HG03571 (cell line): ENCODE results near the gene NCKIPSD.

Source experiments
- ATAC-seq: cut with Tn5 transposase; IDR thresholded peaks from one replicate; pipeline ENCODE4 v1.9.1; 2021; ENCODE audit not compliant: unreplicated experiment

NCKIPSD gene

DNA sequence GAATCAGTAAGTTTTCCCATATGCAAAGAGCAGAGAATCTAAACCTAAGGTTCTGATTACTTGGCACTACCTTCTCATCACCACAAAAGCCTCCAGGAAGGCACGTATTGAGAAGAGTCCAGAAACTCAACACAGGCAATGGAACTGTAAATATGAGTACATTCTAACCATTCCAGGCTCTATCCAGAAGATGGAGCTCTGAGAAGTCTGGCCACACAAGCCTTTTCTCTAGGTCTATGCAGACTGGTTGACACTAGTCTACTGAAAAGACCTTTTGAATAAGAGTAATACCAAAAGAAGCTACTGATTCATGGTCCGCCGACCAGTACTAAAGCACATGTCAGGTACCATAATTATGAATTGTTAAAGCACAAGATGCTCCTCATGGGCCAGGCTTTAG is 12.2 kb upstream of the NCKIPSD start:
- ATAC-seq: no peak

DNA sequence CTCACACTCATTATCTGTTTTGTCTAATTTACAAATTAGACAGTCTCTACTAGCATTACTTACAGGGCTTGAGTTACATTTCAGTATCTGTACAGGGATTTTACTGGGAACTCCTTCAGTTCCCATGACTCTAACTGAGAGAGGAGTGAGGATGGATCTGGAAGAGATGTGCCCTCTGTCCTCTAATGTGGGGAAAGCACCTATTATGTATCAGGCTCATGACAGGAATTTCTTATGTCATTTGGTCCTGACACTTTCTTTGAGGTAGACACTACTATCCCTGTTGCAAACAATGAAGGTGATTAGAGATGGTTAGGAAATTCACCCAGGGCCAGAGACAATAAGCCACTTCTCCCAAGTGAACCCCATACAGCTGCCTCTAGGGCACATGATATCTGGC is 10.9 kb upstream of the NCKIPSD start:
- ATAC-seq: no peak

DNA sequence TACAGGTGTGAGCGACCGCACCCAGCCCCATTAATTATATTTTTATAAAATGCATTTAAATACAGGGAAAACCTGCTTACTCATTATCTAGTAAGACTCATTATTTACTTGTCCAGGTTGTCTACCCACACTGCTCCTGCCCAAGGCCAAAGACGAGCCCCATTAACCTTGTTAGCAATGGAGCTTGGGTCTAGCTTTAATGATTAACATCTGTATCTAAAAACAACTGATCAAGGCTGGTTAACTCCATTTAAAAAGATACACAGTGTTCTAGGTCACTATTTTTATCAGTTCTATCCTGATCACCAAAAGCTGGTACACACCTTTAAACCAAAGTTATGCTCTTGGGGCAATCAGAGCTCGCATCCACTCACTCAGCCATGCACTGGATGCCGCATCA is 10.4 kb upstream of the NCKIPSD start:
- no peak for ATAC-seq

DNA sequence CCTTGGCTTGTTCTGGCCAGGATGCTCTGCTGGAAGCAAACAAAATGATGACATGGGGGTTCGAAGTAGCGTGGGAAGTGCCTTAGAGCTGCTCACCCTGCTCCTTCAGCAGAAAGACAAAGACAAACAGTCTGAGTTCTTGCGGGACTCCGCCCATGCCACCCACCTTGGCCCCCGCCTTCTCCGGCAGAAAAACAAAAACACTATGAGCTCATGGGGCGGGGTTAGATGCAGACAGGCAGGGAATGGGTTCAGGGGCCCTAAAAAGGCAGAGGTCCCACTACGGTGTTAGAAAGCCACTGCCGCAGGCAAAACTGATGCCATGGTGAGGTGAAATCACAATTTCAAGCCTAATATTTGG is 9.7 kb upstream of the NCKIPSD start:
- no peak for ATAC-seq

DNA sequence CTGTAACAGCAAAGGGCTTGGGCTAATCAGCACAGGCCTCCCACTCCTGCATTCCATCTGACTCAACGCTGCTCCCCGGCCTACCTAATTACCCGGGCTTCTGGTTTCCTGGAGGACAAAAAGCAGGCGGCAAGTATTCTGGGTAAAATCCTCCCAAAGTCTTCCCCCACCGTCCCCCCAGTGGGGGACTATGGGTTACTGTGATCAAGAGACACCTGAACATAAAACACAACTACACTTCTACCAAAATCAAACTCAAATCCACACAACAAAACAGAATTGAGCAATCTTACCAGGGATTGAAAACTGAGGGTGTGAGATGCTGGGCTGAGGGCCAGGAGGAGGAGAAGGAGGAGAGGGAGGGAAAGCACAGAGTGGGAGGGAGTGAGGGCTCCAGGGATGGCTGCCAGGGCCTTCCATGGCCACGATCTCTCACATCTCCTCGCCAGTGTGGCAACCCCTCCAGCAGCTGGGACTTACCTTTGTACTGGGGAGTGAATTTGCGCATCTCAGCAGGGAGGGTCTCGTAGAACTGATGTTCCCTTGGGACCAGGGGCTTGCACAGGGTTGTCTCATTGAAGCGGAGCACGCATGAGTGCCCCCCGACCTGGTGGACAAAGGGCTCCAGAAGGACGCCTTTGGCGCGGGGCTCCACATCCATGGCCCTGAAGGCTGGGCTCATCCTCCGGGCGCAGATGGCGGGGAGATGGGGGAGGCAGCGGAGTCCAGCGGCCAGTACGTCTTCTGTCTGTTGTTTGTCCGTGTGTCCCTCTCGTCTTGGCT is 9.1 kb upstream of the NCKIPSD start:
- no peak for ATAC-seq

DNA sequence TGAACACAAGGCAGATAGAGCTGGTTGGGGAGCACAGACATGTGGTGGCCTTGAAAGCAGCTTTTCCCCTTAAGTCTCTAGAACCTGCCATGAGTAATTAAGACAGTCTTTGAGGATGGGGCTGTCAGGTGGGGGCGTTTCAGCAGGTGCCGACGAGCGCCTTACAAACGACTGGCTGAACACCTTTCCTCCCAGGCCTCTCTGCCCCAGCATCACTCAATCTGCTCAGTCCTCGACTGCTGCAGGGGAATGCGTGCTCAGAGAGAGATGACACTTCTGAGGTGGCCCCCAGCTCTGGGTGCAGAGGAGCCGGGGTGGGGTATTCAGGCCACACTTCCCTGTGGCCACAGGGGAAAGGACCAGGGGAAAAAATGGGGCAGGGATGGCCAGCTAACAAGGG is 8.1 kb upstream of the NCKIPSD start:
- no peak for ATAC-seq

DNA sequence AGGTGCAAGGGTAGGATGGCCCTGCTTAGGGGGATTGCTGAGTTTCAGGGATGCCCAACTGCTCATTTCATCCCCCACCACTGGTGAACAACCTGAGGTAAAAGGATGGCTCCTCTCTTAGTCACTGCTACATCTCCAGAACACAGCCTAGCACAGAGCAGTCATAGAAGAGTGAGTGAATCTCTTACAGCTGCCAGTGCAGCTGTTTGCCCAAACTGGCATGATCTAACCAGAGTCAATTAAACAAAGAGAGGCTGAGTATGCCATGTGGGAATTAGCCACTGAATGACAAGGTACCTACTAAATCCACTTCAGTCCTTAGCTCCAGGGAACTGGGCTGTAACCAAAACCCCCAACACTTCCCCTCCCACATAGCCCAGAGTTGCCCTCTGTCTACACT is 6.8 kb upstream of the NCKIPSD start:
- no peak for ATAC-seq

DNA sequence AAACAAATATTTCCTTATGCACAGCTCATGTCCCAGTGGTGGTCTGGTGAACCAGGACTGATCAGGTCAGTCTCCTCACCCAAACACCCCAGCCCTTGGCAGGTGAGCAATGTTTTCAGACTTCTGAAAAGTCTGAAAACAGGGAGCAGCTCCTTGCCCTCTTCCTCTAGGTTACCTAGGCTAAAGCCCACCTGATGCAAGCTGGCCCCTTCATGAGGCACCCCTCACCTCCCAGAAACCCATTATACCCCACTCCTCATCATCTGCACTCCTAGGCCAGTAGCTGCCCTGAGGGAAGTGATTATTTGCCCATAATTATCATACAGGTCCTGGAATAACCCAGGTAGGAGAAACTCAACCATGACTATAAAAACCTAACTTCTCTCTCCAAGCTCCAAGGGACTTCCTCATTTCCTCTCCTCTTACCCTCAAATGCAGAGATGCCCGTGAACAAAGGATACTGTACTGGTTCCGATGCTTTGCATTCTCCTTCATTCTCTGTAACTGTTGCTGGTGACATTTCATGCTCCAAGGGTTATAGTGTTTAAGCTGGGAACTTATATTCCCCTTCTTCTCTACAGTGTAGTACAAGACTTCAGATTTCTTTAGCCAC is 5.2 kb upstream of the NCKIPSD start:
- ATAC-seq: no peak

DNA sequence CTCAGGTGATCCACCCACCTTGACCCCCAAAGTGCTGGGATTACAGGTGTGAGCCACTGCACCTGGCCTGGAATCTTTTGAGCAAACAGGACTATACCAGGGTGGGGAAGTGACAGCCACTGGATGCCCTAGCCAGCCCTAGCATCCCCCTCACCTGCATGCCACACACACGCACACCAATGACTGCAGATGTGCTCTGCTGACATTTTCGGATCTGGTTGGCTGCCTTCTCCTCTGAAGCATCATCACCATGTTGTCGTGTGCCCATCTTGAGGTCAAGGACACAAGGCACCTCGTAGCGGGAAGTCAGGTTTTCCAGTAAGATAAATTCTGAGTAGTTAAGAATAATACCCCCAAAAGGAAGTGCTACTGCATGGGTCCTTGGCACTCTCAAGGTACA is 3.7 kb upstream of the NCKIPSD start:
- ATAC-seq: no peak

DNA sequence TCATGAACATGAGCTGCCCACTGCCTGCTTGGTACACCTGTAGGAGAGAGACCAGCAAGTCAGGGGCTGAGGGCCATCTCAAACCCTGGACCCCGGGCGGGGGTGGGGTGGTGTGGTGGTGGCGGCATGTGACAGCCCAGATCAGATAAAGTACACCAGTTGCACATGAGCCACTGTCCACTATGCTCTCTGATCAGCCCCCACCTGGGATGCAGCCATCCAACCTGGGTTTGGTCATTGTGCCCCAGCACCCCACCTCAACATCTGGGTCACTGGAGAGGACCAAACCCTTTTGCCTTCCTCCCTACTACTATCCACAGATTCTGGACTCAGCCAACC is 3.0 kb upstream of the NCKIPSD start:
- no peak for ATAC-seq

DNA sequence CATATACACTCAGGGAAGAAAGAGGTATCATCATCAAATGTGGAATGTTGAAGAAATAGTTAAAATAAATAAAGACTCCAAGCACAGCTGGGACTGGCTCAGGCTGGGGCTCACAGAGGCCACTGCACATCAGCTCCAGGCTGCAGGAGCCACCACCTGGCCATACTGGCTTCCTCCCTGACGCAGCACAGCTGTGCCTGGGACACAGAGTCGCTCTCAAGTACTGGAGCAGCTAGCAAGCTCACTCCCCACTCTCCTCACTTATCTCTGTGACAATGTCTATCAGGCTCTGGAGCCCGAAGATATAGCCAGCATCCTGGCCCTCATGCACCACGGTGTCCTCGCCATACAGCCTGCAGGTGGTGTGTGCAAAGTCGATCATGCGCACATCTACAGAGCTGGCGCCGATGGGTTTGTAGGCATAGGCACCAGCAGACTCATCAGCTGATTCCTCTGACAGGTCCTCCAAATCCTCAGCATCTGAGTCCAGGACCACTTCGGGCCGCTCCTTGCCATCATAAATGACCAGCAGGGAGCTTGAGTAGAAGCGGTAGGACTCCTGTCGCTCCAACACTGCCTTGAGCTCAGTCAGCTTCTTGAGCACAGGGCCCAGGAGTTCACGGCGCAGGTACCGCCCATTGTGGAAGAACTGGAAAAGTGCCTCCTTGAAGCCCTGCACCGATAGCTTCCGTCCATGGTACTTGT is 2.5 kb upstream of the NCKIPSD start:
- ATAC-seq: no peak

DNA sequence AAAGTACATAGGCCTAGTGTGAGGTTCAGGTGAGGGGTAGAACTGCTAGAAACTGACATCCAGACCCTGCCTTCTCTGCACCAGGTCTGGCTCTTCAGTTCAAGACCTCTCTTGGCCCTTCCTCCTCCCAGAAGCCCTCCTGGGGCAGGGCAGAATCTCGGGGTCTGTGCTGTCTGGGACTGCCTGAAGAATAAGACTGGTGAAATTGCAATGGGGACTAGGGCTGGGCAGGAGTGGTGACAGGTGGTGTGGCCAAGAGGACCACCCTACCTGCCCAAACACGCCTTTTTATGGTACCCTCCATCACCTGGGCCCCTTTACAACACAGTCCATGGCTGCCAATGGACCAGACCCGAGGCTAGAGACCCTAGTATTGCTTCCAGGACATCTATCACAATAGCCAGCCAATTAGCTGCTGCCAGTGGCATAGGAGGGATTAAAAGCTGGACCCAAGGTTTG is 1.5 kb upstream of the NCKIPSD start:
- ATAC-seq: no peak

DNA sequence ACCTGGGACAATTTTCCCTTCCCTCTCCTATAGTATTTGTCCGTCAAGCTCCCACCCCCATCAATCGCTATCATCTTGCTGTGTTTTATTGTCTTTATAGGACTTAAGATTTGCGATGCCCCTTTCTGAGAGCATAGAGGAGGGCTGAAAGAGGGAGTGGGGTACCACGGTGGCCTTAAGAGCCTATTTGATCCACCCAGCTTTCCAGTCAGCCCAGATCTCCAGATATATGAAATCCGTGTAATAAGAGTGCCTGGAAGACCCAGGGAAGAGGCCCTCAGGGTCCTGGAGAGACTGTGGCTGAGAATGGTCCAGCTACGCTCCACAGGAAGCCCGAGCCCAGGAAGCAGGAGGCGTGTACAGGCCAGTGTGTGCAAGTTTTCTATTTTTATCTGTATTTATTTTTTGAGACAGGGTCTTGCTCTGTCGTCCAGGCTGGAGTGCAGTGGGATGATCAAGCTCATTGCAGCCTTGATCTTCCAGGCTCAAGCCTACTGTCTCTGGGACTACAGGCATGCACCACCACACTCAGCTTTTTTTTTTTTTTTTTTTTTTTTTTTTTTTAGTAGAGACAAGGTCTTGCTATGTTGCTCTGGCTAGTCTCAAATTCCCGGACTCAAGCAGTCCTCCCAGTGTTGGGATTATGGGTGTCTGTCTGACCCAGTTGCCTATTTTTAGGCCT is 964 bp upstream of the NCKIPSD start:
- ATAC-seq: no peak

DNA sequence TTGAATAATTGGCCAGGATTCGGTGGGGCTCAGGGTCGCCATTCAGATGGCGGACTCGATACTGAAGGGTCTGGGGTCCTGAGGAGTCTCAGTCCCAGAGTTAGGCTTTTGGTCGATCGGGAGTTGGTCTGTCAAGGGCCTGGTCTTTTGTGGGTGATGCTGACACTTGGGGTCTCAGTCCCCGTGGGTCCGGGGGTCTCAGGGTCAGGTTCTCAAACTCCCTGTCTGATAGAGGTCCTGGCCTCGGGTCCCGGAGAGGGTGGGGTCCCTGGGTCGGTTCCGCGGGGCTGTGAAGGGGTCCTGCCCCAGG is 467 bp downstream of the NCKIPSD start:
- no peak for ATAC-seq

DNA sequence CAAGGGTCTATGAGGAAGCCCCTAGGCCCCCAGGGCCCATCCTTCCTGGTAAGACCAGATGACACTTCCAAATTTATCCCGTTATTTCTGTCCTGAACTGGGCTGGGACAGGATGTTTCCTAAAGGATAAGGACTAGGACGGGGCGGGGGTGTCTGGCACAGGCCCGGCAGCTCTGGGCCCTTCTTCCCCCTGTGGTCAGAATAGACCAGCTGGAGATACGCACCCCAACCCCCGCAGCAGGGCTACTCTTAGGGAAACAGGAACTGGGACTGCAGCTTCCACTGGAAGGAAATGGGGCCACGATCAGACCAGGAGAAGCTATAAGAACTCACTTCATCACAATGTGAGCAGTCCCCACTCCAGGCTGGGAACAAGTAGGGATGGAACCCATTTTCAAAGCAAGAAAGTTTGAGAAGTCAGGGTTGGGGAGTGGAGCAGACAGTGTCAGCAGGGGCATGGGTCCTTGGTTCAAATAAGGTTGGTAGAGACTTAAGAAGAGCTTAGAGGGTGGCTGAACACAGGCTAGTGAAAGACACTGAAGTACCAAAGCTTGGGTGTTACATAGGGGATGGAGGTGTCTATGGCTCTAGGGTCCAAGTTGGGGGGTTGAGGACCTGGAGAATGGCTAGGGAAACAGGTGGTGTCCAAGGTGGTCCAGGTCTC is 1.1 kb downstream of the NCKIPSD start:
- no peak for ATAC-seq

DNA sequence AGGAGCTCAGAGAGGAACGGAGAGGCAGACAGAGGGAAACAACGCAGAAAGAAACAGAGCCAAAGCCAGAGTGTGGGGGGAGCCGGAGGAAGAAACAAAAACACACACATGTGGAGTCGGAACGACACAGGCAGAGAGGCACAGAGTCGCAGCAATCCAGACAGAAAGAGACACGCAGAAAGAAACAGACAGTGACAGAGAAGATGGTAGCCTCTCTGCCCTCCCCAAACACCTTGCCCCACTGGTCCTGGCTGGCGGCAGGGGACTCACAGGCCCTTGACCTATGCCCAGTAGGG is 1.7 kb downstream of the NCKIPSD start:
- no peak for ATAC-seq

DNA sequence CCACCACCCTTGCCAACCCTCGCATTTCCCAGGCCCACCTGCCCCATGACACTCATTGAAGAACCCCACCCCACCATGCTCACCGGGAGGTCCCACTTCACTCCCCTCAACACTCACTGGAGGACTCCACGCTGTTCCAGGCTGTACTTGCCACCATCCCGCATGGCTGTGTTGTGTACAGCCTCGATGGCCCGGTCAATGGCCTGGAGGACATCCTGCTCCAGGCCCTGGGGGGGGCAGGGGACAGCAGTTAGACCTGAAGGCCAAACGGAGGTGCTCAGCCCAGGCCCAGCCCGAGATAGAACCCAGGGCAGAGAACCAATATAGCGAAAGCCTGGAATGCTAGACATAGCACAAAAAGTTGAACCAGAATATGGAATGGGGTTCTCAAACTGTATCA is 2.9 kb downstream of the NCKIPSD start:
- no peak for ATAC-seq

DNA sequence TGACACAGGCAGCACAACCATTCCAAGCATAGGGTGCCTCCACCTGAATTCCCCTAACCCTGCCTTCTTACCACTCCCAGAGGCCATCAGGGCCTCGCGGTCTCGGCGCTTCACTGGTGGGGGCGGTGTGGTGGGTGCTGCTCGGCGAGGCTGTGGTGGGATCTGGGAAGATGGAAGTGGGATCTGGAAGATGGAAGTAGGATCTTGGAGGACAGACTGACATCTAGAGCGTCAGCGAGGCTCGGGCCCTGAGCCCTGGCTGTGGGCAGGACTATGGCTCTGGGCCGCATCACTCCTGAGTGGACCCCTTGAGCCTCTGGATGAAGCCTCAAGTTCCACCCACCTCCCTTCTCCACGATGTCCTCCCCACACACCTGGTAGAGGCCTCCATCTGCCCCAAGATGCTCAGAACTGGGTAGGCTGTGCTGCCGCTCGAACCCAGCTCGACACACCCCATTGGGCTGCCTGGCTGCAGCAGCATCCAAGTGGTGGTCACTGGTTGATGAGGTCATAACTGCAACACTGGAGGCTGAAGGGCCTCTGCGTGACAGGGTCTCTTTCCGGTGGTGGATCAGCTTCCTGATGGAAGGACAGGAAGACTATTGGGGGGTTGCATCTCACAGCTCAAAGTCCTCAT is 3.6 kb downstream of the NCKIPSD start:
- ATAC-seq: no peak

DNA sequence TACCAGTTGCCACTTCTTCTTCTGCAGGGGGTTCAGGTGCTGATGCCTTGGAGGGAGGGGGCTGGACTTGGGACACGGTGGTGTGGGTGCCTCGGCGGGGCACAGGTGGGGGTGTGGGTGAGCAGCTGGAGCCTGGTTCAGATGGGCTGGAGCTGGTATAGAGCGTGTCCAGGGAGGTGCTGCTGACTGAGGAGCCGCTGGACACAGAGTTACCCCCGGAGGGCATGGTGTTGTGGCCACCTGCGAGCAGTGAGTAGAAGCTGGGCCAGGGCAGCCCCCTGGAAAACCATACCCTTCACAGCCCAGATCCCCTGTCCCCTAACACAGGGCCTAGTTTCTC is 4.2 kb downstream of the NCKIPSD start:
- ATAC-seq: no peak

DNA sequence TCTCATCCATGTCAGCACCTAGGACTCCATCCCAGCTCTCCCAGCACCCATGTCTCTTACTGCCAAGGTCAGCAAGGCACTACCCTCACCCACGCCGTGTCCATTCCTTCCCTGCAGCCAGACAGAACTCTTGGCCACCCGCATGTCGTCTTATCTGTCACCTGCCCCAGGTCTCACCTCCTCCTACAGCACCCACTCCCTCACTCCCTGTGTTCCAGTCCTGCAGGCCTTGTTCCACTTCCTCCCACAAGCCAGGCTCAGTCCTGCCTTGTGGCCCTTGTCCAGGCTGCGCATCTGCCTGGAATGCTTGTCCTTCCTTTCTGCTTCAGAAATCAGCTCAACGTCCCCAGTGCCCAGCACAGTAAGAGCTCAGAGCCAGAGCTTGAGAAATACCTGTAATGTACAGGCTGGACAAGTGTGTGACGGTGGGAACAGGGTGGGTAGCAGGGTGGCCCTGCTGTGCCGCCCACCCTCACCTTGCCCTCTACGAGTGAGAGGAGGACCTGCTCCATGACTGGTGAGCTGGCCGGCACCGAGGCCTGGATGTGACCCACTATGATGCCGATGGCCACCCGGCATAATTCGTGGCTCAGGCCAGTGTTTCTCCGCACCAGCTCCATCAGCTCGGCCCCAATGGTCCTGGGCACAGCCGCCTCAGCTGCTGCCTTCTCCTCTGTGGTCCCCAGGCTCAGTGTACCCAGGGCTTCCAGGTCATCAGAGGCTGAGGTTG is 4.7 kb downstream of the NCKIPSD start:
- ATAC-seq: no peak
